Measurements from ENCODE around the gene CFAP20DC. TPM values are rescaled to one million over a fixed set of nuclear protein-coding genes. Genes with fewer than 3 reads are reported as not detected.

The CFAP20DC gene
- total and polyA plus RNA-seq, 2 of the 8 experiments (the other 6 are each of a cell fraction or from before 2014, with no cell fraction given): 2.2 to 2.8 TPM

- POLR2A ChIA-PET (ENCODE audit: partially characterized antibody): no interaction called here
These were observed 58.8 kb downstream of the CFAP20DC start for GRCh38 chr3:58991026-58991425.

More at GRCh38 chr3:58991026-58991425, 58.8 kb downstream of the CFAP20DC start:
- H3K18ac ChIP-seq (ENCODE audit: extremely low read depth, low read length): no peak overlapping the region
- CTCF ChIA-PET (ENCODE audit: partially characterized antibody): interaction anchor here (1.1 kb wide), 1 partner anchor 167 kb away, joined by 3 read pairs; no protein-coding TSS in a partner anchor
- H2AK5ac ChIP-seq (ENCODE audit: low read depth, low read length): no peak overlapping the region
- H3K27me3 ChIP-seq (replicated peaks in 1 of 4; ENCODE audit: control insufficient read depth in 3 of 4, extremely low read depth in 1 of 4, insufficient read depth in 3 of 4, low read length in 3 of 4): peaks cover 0 to 1% (median 0%) of the 10 kb centered on the region in 4 experiments; a peak in 1 of 7 replicates
- no peak overlapping the region for H3K27ac ChIP-seq (ENCODE audit: low read depth, low read length)
- no peak overlapping the region for H4K8ac ChIP-seq (ENCODE audit: extremely low read depth, insufficient read depth, low read length)
- H4K20me1 ChIP-seq (replicated peaks in 1 of 2; ENCODE audit: control insufficient read depth in 1 of 2, insufficient read depth in 2 of 2, low read length in 2 of 2): no peaks in the 10 kb centered on the region
- no peak overlapping the region for H4K5ac ChIP-seq (ENCODE audit: insufficient read length, low read depth, low read length)
- FAIRE-seq: no peak
- no peaks in the 10 kb centered on the region for H3K9me3 ChIP-seq (ENCODE audit: insufficient read depth in 2 of 2, low read depth in 1 of 2, low read length in 1 of 2)
- H2BK12ac ChIP-seq (ENCODE audit: low read depth, low read length): no peak overlapping the region
- no peak overlapping the region for H3K4me3 ChIP-seq (ENCODE audit: extremely low read depth in 1 of 4, insufficient read depth in 2 of 4, low read depth in 3 of 4, low read length in 4 of 4)
- TF ChIP-seq SUZ12 (IDR thresholded peaks at IDR 0.05; ENCODE audit: low read length): no peak
- no peak for TF ChIP-seq CEBPB (IDR thresholded peaks at IDR 0.05; ENCODE audit: low read depth, low read length)
- TF ChIP-seq CBX8 (IDR thresholded peaks at IDR 0.05; ENCODE audit: borderline replicate concordance, low read depth, low read length): no peak
- no peak for TF ChIP-seq ASH2L (IDR thresholded peaks at IDR 0.05; ENCODE audit: low read length)
- no peak for TF ChIP-seq RAD21 (IDR thresholded peaks at IDR 0.05 in 1 of 2, conservative IDR thresholded peaks at IDR 0.05 in 1 of 2; ENCODE audit: low read depth in 2 of 2, low read length in 2 of 2)
- no peak for TF ChIP-seq BRCA1 (IDR thresholded peaks at IDR 0.05; ENCODE audit: low read depth, low read length)
- no peak for TF ChIP-seq BCL11A (IDR thresholded peaks at IDR 0.05; ENCODE audit: low read depth in 2 of 2, low read length in 2 of 2)
- TF ChIP-seq TAF1 (IDR thresholded peaks at IDR 0.05; ENCODE audit: low read depth, low read length): no peak
- TF ChIP-seq CHD1 (IDR thresholded peaks at IDR 0.05; ENCODE audit: low read depth, low read length): no peak
- TF ChIP-seq ATF3 (IDR thresholded peaks at IDR 0.05; ENCODE audit: insufficient read depth, low read depth, low read length): no peak
- TF ChIP-seq SIRT6 (IDR thresholded peaks at IDR 0.05; ENCODE audit: low read length): no peak
- TF ChIP-seq PHF8 (conservative IDR thresholded peaks at IDR 0.05; ENCODE audit: low read depth, low read length): no peak
- no peak for TF ChIP-seq TBP (IDR thresholded peaks at IDR 0.05; ENCODE audit: low read depth, low read length)
- no peak for TF ChIP-seq POLR2A (IDR thresholded peaks at IDR 0.05; ENCODE audit: control extremely low read depth in 1 of 2, low read depth in 2 of 2, low read length in 2 of 2)
- TF ChIP-seq E2F6 (IDR thresholded peaks at IDR 0.05): no peak
- no peak overlapping the region for H2BK15ac ChIP-seq (ENCODE audit: low read length)
- H3K23ac ChIP-seq (ENCODE audit: insufficient read length): no peak overlapping the region
- no peak overlapping the region for H2AFZ ChIP-seq (ENCODE audit: low read length)
- H2BK120ac ChIP-seq (replicated peaks; ENCODE audit: low read depth, low read length): no peak overlapping the region
- H3K9ac ChIP-seq (replicated peaks in 1 of 4; ENCODE audit: extremely low read depth in 1 of 4, low read depth in 3 of 4, low read length in 3 of 4): no peak overlapping the region
- no peaks in the 10 kb centered on the region for H3K4me1 ChIP-seq (replicated peaks in 1 of 4; ENCODE audit: control insufficient read depth in 3 of 4, insufficient read depth in 4 of 4, low read length in 3 of 4)
- no peak overlapping the region for H3K56ac ChIP-seq (replicated peaks; ENCODE audit: insufficient read length, low read depth, low read length)
- no peak overlapping the region for H2BK5ac ChIP-seq (ENCODE audit: low read depth, low read length)
- H3K14ac ChIP-seq (ENCODE audit: insufficient read length): no peak overlapping the region
- no peak overlapping the region for H3K4me2 ChIP-seq (ENCODE audit: insufficient read depth in 1 of 2, low read depth in 2 of 2, low read length in 2 of 2)
- H4K91ac ChIP-seq (replicated peaks; ENCODE audit: insufficient read length, low read length): no peak overlapping the region
- no peaks in the 10 kb centered on the region for H3K23me2 ChIP-seq (ENCODE audit: low read depth, low read length)
- H3K36me3 ChIP-seq (ENCODE audit: control insufficient read depth in 2 of 4, insufficient read depth in 4 of 4, low read length in 3 of 4): no peaks in the 10 kb centered on the region
- no peak overlapping the region for H3K4ac ChIP-seq (replicated peaks; ENCODE audit: insufficient read length, low read depth, low read length)
- H3K79me1 ChIP-seq (ENCODE audit: low read depth, low read length): no peaks in the 10 kb centered on the region
- no peak overlapping the region for H2BK20ac ChIP-seq (ENCODE audit: low read length)
- DNase-seq (ENCODE audit: low read depth in 1 of 2, low spot score in 2 of 2): no peak
- no peaks in the 10 kb centered on the region for H3K79me2 ChIP-seq (ENCODE audit: control insufficient read depth in 1 of 2, insufficient read depth in 2 of 2, low read length in 2 of 2)

All from H1 (cell line).